Endothelial cell of umbilical vein (primary cell): ENCODE data around the gene CLIC4. TPM values are rescaled to one million over a fixed set of nuclear protein-coding genes. Genes with fewer than 3 reads are reported as not detected.

Source experiments
- BruUV-seq: library from RNA; stranded (reverse); fragments of 400-500 nt; replicated peaks from 2 replicates; lab custom pipeline; 2021; lab: Mats Ljungman, UMichigan
- CTCF ChIA-PET: fragments of 300-600, 350-600 bp; sonication (Branson Sonifier 250); formaldehyde crosslinking; loops from one replicate; lab custom pipeline; 2021; ENCODE audit warnings: antibody characterized with exemption, inconsistent platforms; lab: Charles Lee
- POLR2A ChIA-PET: fragments of 300-600, 350-600 bp; sonication (Branson Sonifier 250); formaldehyde crosslinking; loops from one replicate; lab custom pipeline; 2021; ENCODE audit warnings: antibody characterized with exemption, inconsistent platforms; lab: Charles Lee
- DNase-seq: peaks from one replicate; pipeline ENCODE4 v3.0.0-alpha.2; 2011; ENCODE audit warnings: low read depth, low spot score
- FAIRE-seq: peaks from 2 replicates; lab custom pipeline; 2011; peaks lifted over from hg19 to GRCh38; lab: Jason Lieb, UNC
- H2AFZ ChIP-seq: 2 replicates; pipeline ENCODE4 v1.6.0; 2012; ENCODE audit warnings: low read depth, low read length, control low read depth, inconsistent platforms
- H3K27ac ChIP-seq: 2 replicates; pipeline ENCODE4 v1.5.1; 2011; ENCODE audit warnings: low read depth, mild to moderate bottlenecking, control low read depth, low read length, moderate library complexity; ENCODE audit not compliant: insufficient read depth
- H3K27me3 ChIP-seq, 2 experiments: 2 replicates each; pipeline versions ENCODE4 v1.6.0 to v1.6.1; 2011; ENCODE audit warnings: low read length in 2 of 2, mixed read lengths in 1 of 2; ENCODE audit not compliant: control insufficient read depth in 2 of 2, insufficient read depth in 2 of 2
- H3K36me3 ChIP-seq, 2 experiments: 2 replicates in 1 of 2; 3 replicates in 1 of 2; pipeline ENCODE4 v1.5.1; 2011; ENCODE audit warnings: low read length in 2 of 2, mild to moderate bottlenecking in 1 of 2, moderate library complexity in 1 of 2; ENCODE audit not compliant: control insufficient read depth in 2 of 2, insufficient read depth in 2 of 2; ENCODE audit errors: extremely low read depth in 1 of 2
- H3K4me1 ChIP-seq: 3 replicates; pipeline ENCODE4 v1.5.1; 2011; ENCODE audit warnings: mild to moderate bottlenecking, low read length; ENCODE audit not compliant: control insufficient read depth, insufficient read depth; ENCODE audit errors: extremely low read depth
- H3K4me2 ChIP-seq: 2 replicates; pipeline ENCODE4 v1.6.1; 2011; ENCODE audit warnings: low read length, control low read depth, mixed read lengths; ENCODE audit not compliant: insufficient read depth
- H3K4me3 ChIP-seq, 3 experiments: fragments of 200-600 bp in 1 of 3; sonication (generic), shearing (Covaris generic) in 1 of 3; replicated peaks in 1 of 3; 2 replicates each; pipeline ENCODE4 v1.5.1; 2011 to 2016; ENCODE audit warnings: control low read depth in 3 of 3, low read length in 3 of 3, mild to moderate bottlenecking in 2 of 3, inconsistent platforms in 1 of 3, low read depth in 1 of 3, moderate library complexity in 1 of 3; ENCODE audit not compliant: insufficient read depth in 1 of 3
- H3K79me2 ChIP-seq: 2 replicates; pipeline ENCODE4 v1.6.0; 2012; ENCODE audit warnings: low read length, inconsistent platforms; ENCODE audit not compliant: control insufficient read depth, insufficient read depth
- H3K9ac ChIP-seq: replicated peaks from 2 replicates; pipeline ENCODE3; 2011; ENCODE audit warnings: low read length, control low read depth; ENCODE audit not compliant: insufficient read depth; ENCODE audit errors: extremely low read depth
- H3K9me1 ChIP-seq: replicated peaks from 3 replicates; pipeline ENCODE4 v1.6.0; 2011; ENCODE audit warnings: mild to moderate bottlenecking, low read length; ENCODE audit not compliant: control insufficient read depth, insufficient read depth; ENCODE audit errors: extremely low read depth
- H3K9me3 ChIP-seq: replicated peaks from 2 replicates; pipeline ENCODE4 v1.5.1; 2012; ENCODE audit warnings: low read length, inconsistent platforms; ENCODE audit not compliant: control insufficient read depth, insufficient read depth
- H4K20me1 ChIP-seq: replicated peaks from 2 replicates; pipeline ENCODE3; 2011; ENCODE audit warnings: mild to moderate bottlenecking, low read length; ENCODE audit not compliant: control insufficient read depth, insufficient read depth; ENCODE audit errors: extremely low read depth
- CTCF ChIP-seq, 2 donors: IDR thresholded peaks; 1 replicate in 1 of 2; 2 replicates in 1 of 2; pipeline ENCODE4 v1.5.1; 2011; ENCODE audit warnings: low read length in 2 of 2, mild to moderate bottlenecking in 2 of 2, moderate library complexity in 2 of 2, control low read depth in 1 of 2, inconsistent platforms in 1 of 2, low read depth in 1 of 2; ENCODE audit not compliant: insufficient read depth in 1 of 2; ENCODE audit errors: extremely low read depth in 1 of 2
- EZH2 ChIP-seq: IDR thresholded peaks from 2 replicates; pipeline ENCODE4 v1.6.1; 2012; ENCODE audit warnings: borderline replicate concordance, low read depth, mild to moderate bottlenecking, moderate library complexity, low read length, inconsistent platforms; ENCODE audit not compliant: severe bottlenecking
- FOS ChIP-seq: IDR thresholded peaks from 2 replicates; pipeline ENCODE4 v1.6.1; 2011; ENCODE audit warnings: mild to moderate bottlenecking, low read length, moderate library complexity, borderline replicate concordance; ENCODE audit not compliant: insufficient read depth
- GATA2 ChIP-seq: IDR thresholded peaks from 2 replicates; pipeline ENCODE4 v1.7.0; 2011; ENCODE audit warnings: low read depth, mild to moderate bottlenecking, moderate library complexity, mixed read lengths, low read length; ENCODE audit not compliant: insufficient read length, insufficient read depth
- JUN ChIP-seq: IDR thresholded peaks from 2 replicates; pipeline ENCODE4 v1.6.1; 2011; ENCODE audit warnings: borderline replicate concordance, low read depth; ENCODE audit not compliant: insufficient read length, insufficient read depth
- MAX ChIP-seq: IDR thresholded peaks from 2 replicates; pipeline ENCODE4 v1.6.1; 2011; ENCODE audit not compliant: insufficient read depth, insufficient read length
- MYC ChIP-seq: IDR thresholded peaks from one replicate; pipeline ENCODE4 v1.6.1; 2011; ENCODE audit warnings: mild to moderate bottlenecking, low read depth, low read length
- POLR2A ChIP-seq: IDR thresholded peaks from 2 replicates; pipeline ENCODE4 v1.6.1; 2012; ENCODE audit warnings: low read depth, mild to moderate bottlenecking, control low read depth, low read length
- POLR2AphosphoS5 ChIP-seq: IDR thresholded peaks from 2 replicates; pipeline ENCODE4 v1.6.1; 2012; ENCODE audit warnings: low read depth, mild to moderate bottlenecking, control low read depth, low read length, moderate library complexity; ENCODE audit not compliant: insufficient read depth
- dilution Hi-C: fragments of 300-500 bp; cut with MboI; formaldehyde crosslinking; loops from one replicate; pipeline ENCODE4 v1.15.0; 2019; ENCODE audit warnings: low sequenced_read_pairs; ENCODE audit not compliant: extremely low pct_ligation_motif_present
- intact Hi-C: fragments of 100-400 bp; cut with micrococcal nuclease; formaldehyde crosslinking; loops from one replicate; pipeline ENCODE4 v1.10.0; 2022
- polyA plus RNA-seq, 4 experiments: library from polyadenylated mRNA; depleted of rRNA in 3 of 4; stranded (reverse) in 3 of 4; unstranded in 1 of 4; fragments of >200 nt; gene quantifications; 2 replicates each; pipeline versions ENCODE4 v1.2.1 to v1.2.3, GENCODE V29; 2011 to 2012; ENCODE audit warnings: missing spikeins in 1 of 4
- total RNA-seq: library from RNA; stranded (reverse); gene quantifications from 2 replicates; pipeline ENCODE4 v1.2.3, GENCODE V29; 2021

CLIC4 gene
- total and polyA plus RNA-seq, 2 donors (not counting 3 experiments of a cell fraction or from before 2014, with no cell fraction given): 97.5 to 330 TPM

- Histone ChIP-seq H3K79me2 (no peaks in the 10 kb centered on the region), H3K27ac (no peak overlapping the region), H3K27me3 (peaks cover 7 to 22% of the 10 kb centered on the region in 2 experiments), H3K36me3 (no peaks in the 10 kb centered on the region), H4K20me1 (no peaks in the 10 kb centered on the region), H3K9me3 (no peaks in the 10 kb centered on the region), H3K4me1 (no peaks in the 10 kb centered on the region), H3K9ac (no peak overlapping the region), H2AFZ (no peak overlapping the region), H3K9me1 (no peaks in the 10 kb centered on the region), H3K4me3 (no peak overlapping the region), H3K4me2 (no peak overlapping the region)
- dilution Hi-C loops: no loop called here
- intact Hi-C loops: no loop called here
- FAIRE-seq: no peak
- DNase-seq: no peak
- TF ChIP-seq CTCF (IDR thresholded peaks at IDR 0.05; ENCODE audit: extremely low read depth in 1 of 2, insufficient read depth in 1 of 2, low read depth in 1 of 2, low read length in 2 of 2) (no peak), GATA2 (no peak), POLR2AphosphoS5 (no peak), EZH2 (no peak), MAX (no peak), FOS (no peak), POLR2A (no peak), JUN (no peak), MYC (no peak)
- CTCF ChIA-PET: interaction anchor here (0.6 to 1.2 kb wide), 3 partner anchors 13 to 328 kb away, joined by 3 read pairs; no protein-coding TSS in a partner anchor
- POLR2A ChIA-PET: no interaction called here
- BruUV-seq: no TSS peak
These were observed 129.5 kb downstream of the CLIC4 start for GRCh38 chr1:24874611-24875234.
